NB4 (cell line): Measurements from ENCODE around the gene ANO5.

Experiments
- POLR2A ChIP-seq: IDR thresholded peaks from 2 replicates; pipeline ENCODE4 v1.6.1; 2011; ENCODE audit warnings: mild to moderate bottlenecking; ENCODE audit not compliant: insufficient read length; ENCODE audit errors: extremely low read depth
- TF ChIP-seq, protein P1 (sequence below): IDR thresholded peaks from one replicate; pipeline ENCODE4 v1.5.1; 2012; ENCODE audit warnings: low read depth, low read length
- TF ChIP-seq, protein P2 (sequence below): IDR thresholded peaks from 2 replicates; pipeline ENCODE4 v1.6.1; 2011; ENCODE audit warnings: low read depth, low read length

DNA sequence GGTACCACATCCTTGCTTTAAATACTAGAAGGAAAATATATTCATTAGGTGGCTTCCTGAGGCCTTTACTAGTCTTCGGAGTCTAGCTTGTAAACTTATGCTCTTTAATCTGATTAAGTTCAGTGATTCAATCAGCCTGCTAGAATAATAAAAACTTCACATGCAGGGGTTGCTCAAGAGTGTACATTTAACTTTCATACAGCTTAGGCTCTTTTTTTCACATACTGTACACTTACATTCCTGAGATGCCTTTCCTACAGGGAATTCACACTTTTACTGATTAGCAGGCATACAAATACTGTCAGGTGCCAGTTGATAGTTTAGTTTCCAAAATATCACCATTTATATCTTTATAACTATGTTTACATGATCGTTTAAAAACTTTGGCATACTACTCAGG lies 3.2 kb upstream of the ANO5 start:
- TF ChIP-seq, protein P1, sequence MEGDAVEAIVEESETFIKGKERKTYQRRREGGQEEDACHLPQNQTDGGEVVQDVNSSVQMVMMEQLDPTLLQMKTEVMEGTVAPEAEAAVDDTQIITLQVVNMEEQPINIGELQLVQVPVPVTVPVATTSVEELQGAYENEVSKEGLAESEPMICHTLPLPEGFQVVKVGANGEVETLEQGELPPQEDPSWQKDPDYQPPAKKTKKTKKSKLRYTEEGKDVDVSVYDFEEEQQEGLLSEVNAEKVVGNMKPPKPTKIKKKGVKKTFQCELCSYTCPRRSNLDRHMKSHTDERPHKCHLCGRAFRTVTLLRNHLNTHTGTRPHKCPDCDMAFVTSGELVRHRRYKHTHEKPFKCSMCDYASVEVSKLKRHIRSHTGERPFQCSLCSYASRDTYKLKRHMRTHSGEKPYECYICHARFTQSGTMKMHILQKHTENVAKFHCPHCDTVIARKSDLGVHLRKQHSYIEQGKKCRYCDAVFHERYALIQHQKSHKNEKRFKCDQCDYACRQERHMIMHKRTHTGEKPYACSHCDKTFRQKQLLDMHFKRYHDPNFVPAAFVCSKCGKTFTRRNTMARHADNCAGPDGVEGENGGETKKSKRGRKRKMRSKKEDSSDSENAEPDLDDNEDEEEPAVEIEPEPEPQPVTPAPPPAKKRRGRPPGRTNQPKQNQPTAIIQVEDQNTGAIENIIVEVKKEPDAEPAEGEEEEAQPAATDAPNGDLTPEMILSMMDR: no peak
- TF ChIP-seq POLR2A: no peak
- TF ChIP-seq, protein P2, sequence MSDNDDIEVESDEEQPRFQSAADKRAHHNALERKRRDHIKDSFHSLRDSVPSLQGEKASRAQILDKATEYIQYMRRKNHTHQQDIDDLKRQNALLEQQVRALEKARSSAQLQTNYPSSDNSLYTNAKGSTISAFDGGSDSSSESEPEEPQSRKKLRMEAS: no peak
